ENCODE results near the gene PTPRR.

DNA sequence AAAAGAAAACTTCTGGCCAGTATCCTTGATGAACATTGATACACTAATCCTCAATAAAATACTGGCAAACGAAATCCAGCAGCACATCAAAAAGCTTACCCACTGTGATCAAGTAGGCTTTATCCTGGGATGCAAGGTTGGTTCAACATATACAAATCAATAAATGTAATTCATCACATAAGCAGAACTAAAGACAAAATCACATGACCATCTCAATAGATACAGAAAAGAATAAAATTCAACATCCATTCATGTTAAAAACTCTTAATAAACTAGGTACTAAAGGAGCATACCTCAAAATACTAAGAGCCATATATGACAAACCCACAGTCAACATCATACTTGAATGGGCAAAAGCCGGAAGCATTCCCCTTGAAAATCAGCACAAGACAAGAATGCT, 211.5 kb downstream of the PTPRR start:
- no peak for TF ChIP-seq CTCF (IDR thresholded peaks at IDR 0.05; ENCODE audit: extremely low read depth in 1 of 2, insufficient read depth in 1 of 2, low read depth in 1 of 2, low read length in 2 of 2)
- no peak for TF ChIP-seq FOS (IDR thresholded peaks at IDR 0.05; ENCODE audit: borderline replicate concordance, insufficient read depth, low read length)
- TF ChIP-seq POLR2A (IDR thresholded peaks at IDR 0.05; ENCODE audit: low read depth, low read length): no peak
- no peak for TF ChIP-seq MYC (IDR thresholded peaks at IDR 0.05; ENCODE audit: low read depth, low read length)
- no peak for TF ChIP-seq EZH2 (IDR thresholded peaks at IDR 0.05; ENCODE audit: borderline replicate concordance, low read depth, low read length, severe bottlenecking)
- no peak for TF ChIP-seq JUN (IDR thresholded peaks at IDR 0.05; ENCODE audit: borderline replicate concordance, insufficient read depth, insufficient read length, low read depth)
- no peak for TF ChIP-seq GATA2 (IDR thresholded peaks at IDR 0.05; ENCODE audit: insufficient read depth, insufficient read length, low read depth, low read length)
- no peak for TF ChIP-seq POLR2AphosphoS5 (IDR thresholded peaks at IDR 0.05; ENCODE audit: insufficient read depth, low read depth, low read length)
- TF ChIP-seq MAX (IDR thresholded peaks at IDR 0.05; ENCODE audit: insufficient read depth, insufficient read length): no peak
